ENCODE data around the gene CPLX4. TPM values are rescaled to one million over a fixed set of nuclear protein-coding genes. Genes with fewer than 3 reads are reported as not detected.
"Not testable (repeated sequence)": the region's sequence is repeated elsewhere in the genome, so short reads cannot be mapped to it uniquely, and the experiment has no call there.

Gene CPLX4
- total and polyA plus RNA-seq, 7 experiments from 2014 or later, result not detected

GRCh38 chr18:59263661-59264060, 54.8 kb downstream of the CPLX4 start:
- no peak overlapping the region for H3K27ac Mint-ChIP-seq
- no peaks in the 10 kb centered on the region for H3K36me3 ChIP-seq (ENCODE audit: control insufficient read depth in 2 of 3, insufficient read depth in 3 of 3, low read length in 3 of 3)
- peaks cover 0 to 4% (median 0%) of the 10 kb centered on the region in 5 donors for H3K36me3 Mint-ChIP-seq
- H3K4me1 Mint-ChIP-seq, result peaks cover 2 to 31% (median 13%) of the 10 kb centered on the region in 7 donors
- ATAC-seq (no peak), DNase-seq (no peak)
- H3K4me1 ChIP-seq (ENCODE audit: control insufficient read depth in 2 of 2, insufficient read depth in 2 of 2, low read length in 2 of 2), result no peaks in the 10 kb centered on the region
- no peaks in the 10 kb centered on the region for H3K9me3 ChIP-seq (ENCODE audit: control insufficient read depth in 2 of 3, low read length in 3 of 3)
- H3K27me3 Mint-ChIP-seq, result peaks cover 60 to 96% (median 76%) of the 10 kb centered on the region in 5 donors
- H3K4me3 Mint-ChIP-seq, result peak overlapping the region in 4 of 10 donors; percentile 16 to 68 (median 38)
- CTCF ChIA-PET, result no interaction called here
- intact Hi-C loops (cut with micrococcal nuclease), result loop anchor here in 1 of 2 donors (2.0 kb wide), 2 partner anchors 15 to 125 kb away; partner anchors contain the start of gene SEC11C
- POLR2A ChIA-PET, result no interaction called here
- H3K27me3 ChIP-seq (ENCODE audit: control insufficient read depth in 2 of 2, insufficient read depth in 2 of 2, low read length in 2 of 2), result no peaks in the 10 kb centered on the region
- peaks cover 0 to 17% (median 6%) of the 10 kb centered on the region in 11 donors for H3K9me3 Mint-ChIP-seq
- no peak overlapping the region for H3K4me3 ChIP-seq (ENCODE audit: low read length)
- H3K27ac ChIP-seq (ENCODE audit: low read depth, low read length), result no peak overlapping the region

GRCh38 chr18:59262243-59262642, 56.2 kb downstream of the CPLX4 start:
- intact Hi-C loops (cut with micrococcal nuclease); H3K36me3 Mint-ChIP-seq; CTCF ChIA-PET; H3K27me3 ChIP-seq (ENCODE audit: control insufficient read depth in 2 of 2, insufficient read depth in 2 of 2, low read length in 2 of 2); ATAC-seq; H3K27ac Mint-ChIP-seq; H3K4me3 Mint-ChIP-seq; DNase-seq; H3K36me3 ChIP-seq (ENCODE audit: control insufficient read depth in 2 of 3, insufficient read depth in 3 of 3, low read length in 3 of 3); H3K4me3 ChIP-seq (ENCODE audit: low read length); H3K9me3 ChIP-seq (ENCODE audit: control insufficient read depth in 2 of 3, low read length in 3 of 3); H3K4me1 ChIP-seq (ENCODE audit: control insufficient read depth in 2 of 2, insufficient read depth in 2 of 2, low read length in 2 of 2); POLR2A ChIA-PET; H3K27ac ChIP-seq (ENCODE audit: low read depth, low read length): not testable (repeated sequence)
- H3K9me3 Mint-ChIP-seq, result peaks cover 0 to 17% (median 6%) of the 10 kb centered on the region in 11 donors
- H3K4me1 Mint-ChIP-seq, result peaks cover 0 to 22% (median 5%) of the 10 kb centered on the region in 7 donors
- peaks cover 62 to 89% (median 73%) of the 10 kb centered on the region in 5 donors for H3K27me3 Mint-ChIP-seq

GRCh38 chr18:59261842-59262241, 56.6 kb downstream of the CPLX4 start:
- POLR2A ChIA-PET, result not testable (repeated sequence)
- H3K9me3 Mint-ChIP-seq, result peaks cover 0 to 17% (median 6%) of the 10 kb centered on the region in 11 donors

GRCh38 chr18:59255491-59255890, 63.0 kb downstream of the CPLX4 start:
- H3K36me3 Mint-ChIP-seq; H3K9me3 ChIP-seq (ENCODE audit: control insufficient read depth in 2 of 3, low read length in 3 of 3); H3K27ac Mint-ChIP-seq; H3K36me3 ChIP-seq (ENCODE audit: control insufficient read depth in 2 of 3, insufficient read depth in 3 of 3, low read length in 3 of 3); H3K4me3 ChIP-seq (ENCODE audit: low read length); H3K27ac ChIP-seq (ENCODE audit: low read depth, low read length); H3K4me1 ChIP-seq (ENCODE audit: control insufficient read depth in 2 of 2, insufficient read depth in 2 of 2, low read length in 2 of 2); H3K27me3 ChIP-seq (ENCODE audit: control insufficient read depth in 2 of 2, insufficient read depth in 2 of 2, low read length in 2 of 2); POLR2A ChIA-PET; DNase-seq; CTCF ChIA-PET; ATAC-seq; H3K4me1 Mint-ChIP-seq; intact Hi-C loops (cut with micrococcal nuclease); H3K4me3 Mint-ChIP-seq: not testable (repeated sequence)
- peaks cover 32 to 61% (median 41%) of the 10 kb centered on the region in 5 donors for H3K27me3 Mint-ChIP-seq
- H3K9me3 Mint-ChIP-seq, result peaks cover 0 to 13% (median 5%) of the 10 kb centered on the region in 11 donors

More at GRCh38 chr18:59261842-59262241, 56.6 kb downstream of the CPLX4 start:
- H3K36me3 ChIP-seq (ENCODE audit: control insufficient read depth in 2 of 3, insufficient read depth in 3 of 3, low read length in 3 of 3); H3K4me3 Mint-ChIP-seq; H3K27me3 ChIP-seq (ENCODE audit: control insufficient read depth in 2 of 2, insufficient read depth in 2 of 2, low read length in 2 of 2); H3K4me1 ChIP-seq (ENCODE audit: control insufficient read depth in 2 of 2, insufficient read depth in 2 of 2, low read length in 2 of 2); H3K36me3 Mint-ChIP-seq; CTCF ChIA-PET; intact Hi-C loops (cut with micrococcal nuclease); H3K9me3 ChIP-seq (ENCODE audit: control insufficient read depth in 2 of 3, low read length in 3 of 3); H3K27ac ChIP-seq (ENCODE audit: low read depth, low read length); DNase-seq; H3K27ac Mint-ChIP-seq; ATAC-seq; H3K4me3 ChIP-seq (ENCODE audit: low read length): not testable (repeated sequence)
- peaks cover 58 to 85% (median 69%) of the 10 kb centered on the region in 5 donors for H3K27me3 Mint-ChIP-seq
- peaks cover 0 to 20% (median 4%) of the 10 kb centered on the region in 7 donors for H3K4me1 Mint-ChIP-seq

- Mint-ChIP-seq H3K36me3 (no peaks in the 10 kb centered on the region), H3K27me3 (peaks cover 49 to 67% (median 63%) of the 10 kb centered on the region in 5 donors), H3K27ac (no peak overlapping the region), H3K4me1 (peaks cover 0 to 2% (median 0%) of the 10 kb centered on the region in 7 donors), H3K9me3 (peaks cover 0 to 2% (median 0%) of the 10 kb centered on the region in 11 donors), H3K4me3 (no peak overlapping the region)
- Histone ChIP-seq H3K27ac (ENCODE audit: low read depth, low read length) (no peak overlapping the region), H3K9me3 (ENCODE audit: control insufficient read depth in 2 of 3, low read length in 3 of 3) (no peaks in the 10 kb centered on the region), H3K4me3 (ENCODE audit: low read length) (no peak overlapping the region), H3K27me3 (ENCODE audit: control insufficient read depth in 2 of 2, insufficient read depth in 2 of 2, low read length in 2 of 2) (no peaks in the 10 kb centered on the region), H3K36me3 (ENCODE audit: control insufficient read depth in 2 of 3, insufficient read depth in 3 of 3, low read length in 3 of 3) (no peaks in the 10 kb centered on the region), H3K4me1 (ENCODE audit: control insufficient read depth in 2 of 2, insufficient read depth in 2 of 2, low read length in 2 of 2) (no peaks in the 10 kb centered on the region)
- intact Hi-C loops (cut with micrococcal nuclease), result loop anchor here in 1 of 2 donors (2.0 kb wide), 3 partner anchors 16 to 154 kb away; no protein-coding TSS in a partner anchor
- CTCF ChIA-PET, result interaction anchor here (0.7 to 1.0 kb wide), 3 partner anchors 22 to 85 kb away, joined by 3 read pairs; no protein-coding TSS in a partner anchor
- DNase-seq (peak in 3 of 9 donors; percentile 9 to 17 (median 16)), ATAC-seq (no peak)
- POLR2A ChIA-PET, result no interaction called here
These were observed 69.2 kb downstream of the CPLX4 start for GRCh38 chr18:59249199-59249774.

GRCh38 chr18:59246796-59247195, 71.7 kb downstream of the CPLX4 start:
- no peak overlapping the region for H3K4me3 ChIP-seq (ENCODE audit: low read length)
- no peaks in the 10 kb centered on the region for H3K36me3 ChIP-seq (ENCODE audit: control insufficient read depth in 2 of 3, insufficient read depth in 3 of 3, low read length in 3 of 3)
- no peak for ATAC-seq
- no peak for DNase-seq
- H3K4me1 ChIP-seq (ENCODE audit: control insufficient read depth in 2 of 2, insufficient read depth in 2 of 2, low read length in 2 of 2), result no peaks in the 10 kb centered on the region
- no peaks in the 10 kb centered on the region for H3K9me3 Mint-ChIP-seq
- H3K27ac Mint-ChIP-seq, result no peak overlapping the region
- no peak overlapping the region for H3K27ac ChIP-seq (ENCODE audit: low read depth, low read length)
- H3K4me1 Mint-ChIP-seq, result peaks cover 0 to 2% (median 0%) of the 10 kb centered on the region in 7 donors
- H3K4me3 Mint-ChIP-seq, result no peak overlapping the region
- H3K27me3 Mint-ChIP-seq, result peaks cover 42 to 59% (median 54%) of the 10 kb centered on the region in 5 donors
- H3K36me3 Mint-ChIP-seq, result no peaks in the 10 kb centered on the region
- H3K27me3 ChIP-seq (ENCODE audit: control insufficient read depth in 2 of 2, insufficient read depth in 2 of 2, low read length in 2 of 2), result no peaks in the 10 kb centered on the region
- POLR2A ChIA-PET, result no interaction called here
- intact Hi-C loops (cut with micrococcal nuclease), result no loop called here
- H3K9me3 ChIP-seq (ENCODE audit: control insufficient read depth in 2 of 3, low read length in 3 of 3), result no peaks in the 10 kb centered on the region
- CTCF ChIA-PET, result no interaction called here

Data from naive thymus-derived CD4-positive, alpha-beta T cell (primary cell).